ENCODE measurements around the gene ZNF143.

- TF ChIP-seq POLR2A (IDR thresholded peaks at IDR 0.05; ENCODE audit: low read depth, low read length), result no peak
- TF ChIP-seq POLR2AphosphoS5 (IDR thresholded peaks at IDR 0.05; ENCODE audit: low read depth, low read length), result no peak
- TF ChIP-seq TAF1 (IDR thresholded peaks at IDR 0.05; ENCODE audit: borderline replicate concordance, low read depth, low read length), result no peak
Measured at GRCh38 chr11:9573775-9574621, 113.2 kb downstream of the ZNF143 start.

All from GM12892 (cell line).